NCI-H2227 treated with DMSO at 0.1 percent for 48 hours (cell line): ENCODE measurements around the gene TBRG4.

Experiments
- DNase-seq: peaks from one replicate; lab custom pipeline; 2025; lab: John Stamatoyannopoulos, UW

TBRG4 gene

DNA sequence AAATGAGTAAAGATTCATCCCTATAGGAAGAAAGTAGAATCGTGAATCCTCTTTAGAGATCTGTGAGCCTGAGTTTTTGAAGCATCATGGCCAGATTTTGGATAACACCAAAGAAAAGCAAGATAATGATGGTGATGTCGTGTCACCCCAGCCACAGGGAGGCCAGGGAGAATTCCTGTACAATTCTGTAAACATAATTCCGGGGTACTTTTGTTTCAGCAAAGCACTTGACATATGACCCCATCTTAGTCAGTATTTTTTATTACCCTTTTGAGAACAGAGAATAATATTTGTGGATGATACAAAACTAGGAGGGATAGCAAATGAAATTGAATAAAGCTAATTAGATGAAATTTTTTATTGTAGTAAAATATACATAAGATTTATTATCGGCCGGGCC lies 56.5 kb downstream of the TBRG4 start:
- DNase-seq = no peak

DNA sequence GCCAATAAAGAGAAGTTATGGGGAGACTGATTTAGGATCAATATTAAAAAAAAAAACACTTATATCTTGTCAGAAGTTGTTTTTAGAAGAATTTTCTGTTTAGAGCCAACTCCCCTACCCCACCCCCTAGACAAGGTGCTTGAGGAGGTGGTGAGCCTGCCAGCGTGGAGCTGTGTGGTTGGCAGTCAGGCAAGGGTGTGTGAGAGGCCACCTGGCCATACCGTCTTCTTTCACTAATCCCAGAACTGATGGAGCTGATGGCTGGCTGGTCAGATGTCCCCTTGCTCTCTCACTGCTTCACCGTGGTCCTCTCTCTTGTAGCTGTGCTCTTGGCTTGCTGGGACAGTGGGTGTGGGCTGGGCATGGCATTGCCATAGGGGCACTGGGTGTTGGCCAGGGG lies 57.1 kb downstream of the TBRG4 start:
- DNase-seq = no peak

DNA sequence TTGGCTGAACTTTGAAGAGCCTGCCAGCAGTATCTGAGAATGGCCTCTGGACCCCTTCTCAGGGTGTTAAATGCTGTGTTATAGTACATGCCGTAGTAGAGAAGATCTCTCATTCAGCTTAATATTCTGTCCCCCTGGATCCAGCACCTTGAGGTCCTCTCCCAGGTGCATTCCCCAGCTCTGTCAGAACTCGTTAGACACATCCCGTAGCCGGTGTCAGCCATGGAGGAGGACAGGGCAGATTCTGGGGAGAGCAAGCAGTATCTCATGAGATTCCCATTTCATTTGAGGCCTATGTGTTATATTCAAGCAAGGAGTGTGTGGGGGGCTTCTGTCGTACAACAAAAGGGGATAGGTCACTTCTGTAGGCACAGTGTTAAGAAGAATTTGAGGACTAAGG lies 57.6 kb downstream of the TBRG4 start:
- no peak for DNase-seq

DNA sequence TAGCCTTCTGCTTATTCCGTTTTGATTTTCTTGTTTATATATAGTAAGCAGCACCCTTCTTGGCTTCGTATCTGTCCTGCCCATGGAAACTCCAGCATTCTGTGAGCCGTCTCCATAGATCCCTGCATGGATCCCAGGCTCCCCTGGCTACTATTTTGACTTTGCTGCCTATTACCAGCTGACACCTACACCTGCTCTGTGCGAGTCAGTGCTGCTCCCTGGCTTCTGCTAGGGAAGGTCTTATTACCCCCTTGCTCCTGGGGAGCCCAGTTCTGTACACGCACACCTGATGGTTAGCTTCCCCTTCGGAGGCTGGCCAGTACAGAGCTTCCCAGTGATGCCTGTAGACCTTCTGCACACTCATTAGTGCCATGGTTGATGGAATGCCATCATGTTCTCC lies 58.1 kb downstream of the TBRG4 start:
- no peak for DNase-seq

DNA sequence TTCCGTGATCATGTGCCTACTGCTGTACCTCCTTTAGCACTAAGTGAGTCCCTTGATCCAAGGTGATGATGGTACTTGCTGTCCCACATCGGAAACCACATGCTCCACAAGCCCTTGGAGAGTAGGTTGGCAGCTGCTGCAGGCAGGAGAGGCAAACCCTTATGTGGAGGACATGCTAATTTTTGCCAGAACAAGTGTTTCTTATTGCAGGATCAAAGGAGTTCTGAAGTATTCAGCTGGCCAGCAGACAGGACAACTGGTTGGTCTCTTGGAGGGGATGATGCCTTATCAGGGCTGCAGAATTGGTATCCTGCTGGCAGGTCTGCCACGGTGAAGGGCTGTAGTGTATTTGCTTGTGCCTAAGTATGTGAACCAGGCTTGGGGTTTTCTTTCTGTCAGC lies 59.5 kb downstream of the TBRG4 start:
- no peak for DNase-seq

DNA sequence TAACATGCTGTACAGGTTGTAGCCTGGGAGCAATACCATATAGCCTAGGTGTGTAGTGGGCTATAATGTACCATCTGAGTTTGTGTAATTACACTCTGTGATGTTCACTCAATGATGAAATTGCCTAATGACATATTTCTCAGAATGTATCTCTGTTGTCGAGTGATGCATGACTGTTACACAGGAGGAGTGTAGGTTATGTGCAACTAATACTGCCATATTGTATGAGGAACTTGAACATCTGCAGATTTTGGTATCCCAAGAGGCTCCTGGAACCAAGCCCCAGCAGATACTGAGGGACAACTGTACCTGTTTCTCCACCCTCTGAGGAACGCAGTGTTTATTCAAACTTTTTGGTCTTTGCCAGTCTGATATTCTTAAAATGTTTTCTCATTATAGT lies 61.3 kb downstream of the TBRG4 start:
- DNase-seq = no peak
